Nephron progenitor cell (in vitro differentiated cells): Measurements from ENCODE around the gene MSI2.
A peak's percentile ranks its signal among the peaks of the same experiment; 100 is the strongest.
"Not testable (repeated sequence)": the region's sequence is repeated elsewhere in the genome, so short reads cannot be mapped to it uniquely, and the experiment has no call there.

Experiments
- DNase-seq: peaks from one replicate; pipeline ENCODE4 v3.0.0; 2021
- H3K27ac Mint-ChIP-seq: 2 replicates; pipeline ENCODE4 v1.8.0; 2021; ENCODE audit warnings: mild to moderate bottlenecking, moderate library complexity, mixed read lengths
- H3K27me3 Mint-ChIP-seq: 2 replicates; pipeline ENCODE4 v1.8.0; 2021; ENCODE audit warnings: mild to moderate bottlenecking, low read depth, mixed read lengths; ENCODE audit not compliant: poor library complexity
- H3K36me3 Mint-ChIP-seq: 2 replicates; pipeline ENCODE4 v1.8.0; 2021; ENCODE audit warnings: low read depth, mixed read lengths
- H3K4me1 Mint-ChIP-seq: 2 replicates; pipeline ENCODE4 v1.8.0; 2021; ENCODE audit warnings: mixed read lengths
- H3K4me3 Mint-ChIP-seq: 2 replicates; pipeline ENCODE4 v1.8.0; 2021; ENCODE audit warnings: mild to moderate bottlenecking, moderate library complexity, mixed read lengths
- H3K9me3 Mint-ChIP-seq: 2 replicates; pipeline ENCODE4 v1.8.0; 2021; ENCODE audit warnings: mild to moderate bottlenecking, moderate library complexity, mixed read lengths
- CTCF ChIP-seq: fragments of 200-600 bp; sonication (generic); IDR thresholded peaks from 2 replicates; pipeline ENCODE4 v1.5.0; 2021; ENCODE audit warnings: antibody characterized with exemption

The MSI2 gene

DNA sequence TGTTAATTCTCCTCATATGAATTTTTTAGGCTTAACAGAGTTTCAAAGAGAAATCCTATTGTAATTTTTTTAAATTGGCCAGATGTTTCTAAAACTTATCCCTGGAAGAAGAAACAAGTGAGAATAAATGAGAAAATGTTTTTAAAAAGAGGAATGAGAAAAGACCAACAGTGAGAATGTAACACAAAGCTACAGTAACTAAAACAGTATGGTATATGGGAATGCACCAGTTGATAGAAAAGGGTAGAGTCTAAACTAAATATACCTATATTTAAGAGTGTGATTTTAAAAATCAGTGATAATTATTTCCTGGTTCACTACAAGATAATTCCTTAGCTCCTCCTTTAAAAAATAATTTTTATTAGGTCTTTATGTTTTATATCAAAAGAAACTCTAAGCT is 360.9 kb downstream of the MSI2 start:
- Mint-ChIP-seq H3K27me3 (no peaks in the 10 kb centered on the region), H3K27ac (no peak overlapping the region), H3K36me3 (peaks cover 71% of the 10 kb centered on the region), H3K4me3 (no peak overlapping the region), H3K4me1 (peaks cover 9% of the 10 kb centered on the region), H3K9me3 (peaks cover 26% of the 10 kb centered on the region)
- DNase-seq = no peak
- no peak for TF ChIP-seq CTCF

DNA sequence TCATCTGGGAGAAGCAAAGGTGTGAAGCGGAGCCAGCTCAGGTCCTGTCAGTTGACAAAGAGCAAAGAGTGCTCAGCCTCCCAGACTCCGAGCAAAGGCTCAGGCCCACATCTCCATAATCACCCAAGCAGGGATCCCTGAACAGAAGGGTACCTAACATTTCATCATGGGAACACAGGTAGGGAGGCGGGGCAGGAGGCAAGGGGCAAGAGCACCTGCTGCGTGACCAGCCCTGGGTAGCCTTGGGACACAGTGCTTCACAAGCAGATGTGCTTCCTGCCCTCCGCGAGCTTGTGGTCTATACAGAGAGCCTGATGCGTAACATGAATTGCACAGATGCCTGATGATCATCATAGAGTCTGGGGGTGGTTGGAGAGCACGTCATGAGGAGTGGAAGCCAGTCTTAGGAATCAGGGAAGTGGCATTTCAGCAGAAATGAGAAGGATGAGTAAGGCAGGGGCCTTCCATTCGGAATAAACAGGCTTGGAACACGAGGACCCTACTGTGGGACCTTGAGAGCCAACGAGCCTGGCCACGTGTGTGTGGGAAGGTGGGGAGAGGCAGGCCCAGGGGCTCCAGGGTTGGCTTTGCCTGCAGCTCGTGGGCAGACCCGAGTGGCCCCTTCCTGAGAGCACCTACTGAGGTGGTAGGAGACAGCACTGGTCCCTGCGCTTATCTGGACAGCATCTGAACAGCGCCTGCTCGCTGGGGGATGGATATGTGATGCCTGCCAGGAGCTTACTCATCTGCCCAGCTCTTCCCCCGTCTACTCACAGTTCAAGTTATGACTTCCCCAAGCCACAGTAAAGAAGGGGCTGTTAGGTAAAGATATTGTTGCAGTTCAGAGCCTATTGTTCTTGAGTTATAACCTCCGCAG is 363.0 kb downstream of the MSI2 start:
- peak overlapping the region; percentile 29 for H3K27ac Mint-ChIP-seq
- H3K27me3 Mint-ChIP-seq = no peaks in the 10 kb centered on the region
- peaks cover 26% of the 10 kb centered on the region for H3K9me3 Mint-ChIP-seq
- TF ChIP-seq CTCF = no peak
- peaks cover 29% of the 10 kb centered on the region for H3K4me1 Mint-ChIP-seq
- no peak for DNase-seq
- H3K4me3 Mint-ChIP-seq = no peak overlapping the region
- H3K36me3 Mint-ChIP-seq = peaks cover 72% of the 10 kb centered on the region

GRCh38 chr17:57620576-57620975 is 364.3 kb downstream of the MSI2 start:
- Mint-ChIP-seq H3K4me1 (peaks cover 42% of the 10 kb centered on the region), H3K27me3 (no peaks in the 10 kb centered on the region), H3K4me3 (no peak overlapping the region), H3K9me3 (peaks cover 22% of the 10 kb centered on the region), H3K36me3 (peaks cover 59% of the 10 kb centered on the region), H3K27ac (no peak overlapping the region)
- no peak for DNase-seq
- no peak for TF ChIP-seq CTCF

- peaks cover 48% of the 10 kb centered on the region for H3K4me1 Mint-ChIP-seq
- not testable (repeated sequence) for H3K4me3 Mint-ChIP-seq, H3K27me3 Mint-ChIP-seq, H3K9me3 Mint-ChIP-seq, DNase-seq
- H3K36me3 Mint-ChIP-seq = peaks cover 49% of the 10 kb centered on the region
- H3K27ac Mint-ChIP-seq = peak overlapping the region; percentile 98
Observed at GRCh38 chr17:57621791-57622190, 365.5 kb downstream of the MSI2 start.

DNA sequence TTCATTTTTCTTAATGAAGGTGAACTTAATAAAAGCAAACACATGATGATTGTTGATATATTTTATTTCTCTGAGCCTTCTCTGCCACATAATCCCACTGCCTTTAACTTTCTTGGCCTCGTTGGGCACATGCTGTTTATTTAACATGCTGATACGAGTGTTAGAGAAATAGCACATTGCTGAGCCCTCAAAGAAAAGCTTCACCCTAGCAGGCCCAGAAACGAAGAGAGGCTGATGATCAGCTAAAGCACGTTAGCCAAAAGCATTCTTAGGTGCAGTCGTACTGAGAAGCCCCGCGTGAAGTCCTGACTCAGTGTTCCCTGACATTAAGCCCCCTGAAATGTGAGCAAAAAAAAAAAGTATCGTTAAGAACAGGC is 366.0 kb downstream of the MSI2 start:
- Mint-ChIP-seq H3K4me3 (no peak overlapping the region), H3K27ac (peak overlapping the region; percentile 98), H3K36me3 (peaks cover 49% of the 10 kb centered on the region), H3K9me3 (peaks cover 5% of the 10 kb centered on the region), H3K27me3 (no peaks in the 10 kb centered on the region), H3K4me1 (peaks cover 48% of the 10 kb centered on the region)
- TF ChIP-seq CTCF = no peak
- no peak for DNase-seq

DNA sequence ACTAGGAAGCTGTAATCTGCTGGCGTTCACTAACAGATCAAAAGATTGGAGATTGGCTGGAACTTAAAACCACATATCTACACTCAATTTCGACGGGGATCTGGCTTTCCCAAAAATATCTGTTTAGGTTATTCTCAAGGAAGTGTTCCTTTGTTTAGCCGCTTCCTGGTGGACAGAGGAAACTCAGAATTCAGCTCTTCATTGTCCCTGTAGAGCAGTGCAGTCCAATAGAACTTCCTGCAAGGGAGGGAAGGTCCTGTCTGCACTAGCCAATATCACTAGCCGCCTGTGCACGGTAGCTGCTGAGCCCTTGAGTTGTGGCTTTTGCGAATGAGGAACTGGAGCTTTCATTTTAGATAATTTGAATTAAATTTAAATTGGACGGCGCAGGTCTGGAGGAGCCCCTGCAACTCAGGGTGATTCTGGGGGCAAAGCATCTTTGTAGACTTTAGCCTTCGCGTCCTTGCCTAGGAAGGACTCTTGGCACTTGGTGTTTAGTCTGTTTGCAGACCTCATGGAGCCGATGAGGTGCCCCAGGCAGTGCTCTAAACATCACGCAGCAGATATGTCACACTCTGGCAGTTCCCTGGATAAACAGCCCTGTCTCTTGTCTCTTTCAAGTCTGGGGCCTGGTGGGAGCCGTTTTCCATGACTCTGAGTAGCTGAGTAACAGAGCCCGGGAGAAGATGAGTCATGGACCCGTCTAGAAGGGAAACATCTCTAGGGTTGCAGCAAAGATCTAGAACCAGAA is 366.5 kb downstream of the MSI2 start:
- peak overlapping the region; percentile 98 for H3K27ac Mint-ChIP-seq
- H3K9me3 Mint-ChIP-seq = no peaks in the 10 kb centered on the region
- DNase-seq = no peak
- no peak for TF ChIP-seq CTCF
- H3K36me3 Mint-ChIP-seq = peaks cover 48% of the 10 kb centered on the region
- peaks cover 48% of the 10 kb centered on the region for H3K4me1 Mint-ChIP-seq
- peak overlapping the region; percentile 27 for H3K4me3 Mint-ChIP-seq
- H3K27me3 Mint-ChIP-seq = no peaks in the 10 kb centered on the region
